ENCODE data around the gene FOS.
"Not testable (repeated sequence)": the region's sequence is repeated elsewhere in the genome, so short reads cannot be mapped to it uniquely, and the experiment has no call there.

Gene FOS

GRCh38 chr14:75278422-75279152 is at the start of gene FOS:
TSS of gene FOS (plus strand) at chr14:75278828. CDS start at chr14:75278983, 155 bp downstream.
- peak; percentile 90 to 91 for DNase-seq

DNA sequence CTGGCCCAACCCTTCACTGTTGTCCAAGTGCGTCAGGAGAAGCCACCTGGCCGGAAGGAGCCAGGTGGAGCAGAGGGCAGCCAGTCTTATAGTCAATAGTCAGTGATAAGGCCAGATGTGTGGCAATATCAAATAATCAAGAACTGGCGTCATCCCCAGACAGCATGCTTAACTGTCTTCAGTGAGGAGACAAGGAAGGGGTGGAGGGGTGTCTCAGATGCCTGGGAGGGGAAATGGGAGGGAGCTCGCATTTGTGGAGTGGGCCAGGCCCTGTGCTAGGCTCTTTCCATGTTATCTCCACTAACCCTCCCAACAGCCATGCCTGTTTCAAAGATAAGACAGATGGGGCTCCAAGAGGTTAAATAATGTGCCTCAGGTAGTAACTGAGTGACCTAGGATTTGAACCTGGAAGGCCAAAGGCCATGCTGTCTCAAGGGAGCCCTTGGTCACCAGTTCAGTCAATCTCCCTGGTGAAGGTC is 48.9 kb upstream of the FOS start:
- no peak for DNase-seq

GRCh38 chr14:75230140-75230792 is 48.4 kb upstream of the FOS start:
- DNase-seq, result no peak

DNA sequence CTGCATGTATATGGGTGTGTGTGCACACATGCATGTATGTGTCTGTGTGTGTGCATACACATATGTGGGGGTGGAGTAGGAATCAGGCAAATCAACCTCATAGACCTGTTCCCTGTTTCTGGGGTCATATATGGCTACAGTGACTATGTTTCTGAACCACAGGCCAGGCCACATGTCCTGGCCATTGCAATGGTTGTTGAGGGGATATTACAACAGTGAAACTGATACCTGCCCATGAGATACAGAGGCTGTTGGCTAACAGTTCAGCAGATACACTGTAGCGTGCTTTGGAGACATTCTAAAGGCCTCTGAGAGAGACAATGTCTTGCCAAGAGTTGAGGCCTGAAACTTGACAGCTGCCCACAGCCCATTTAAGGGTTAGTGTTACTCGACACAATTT is 47.3 kb upstream of the FOS start:
- DNase-seq, result no peak

DNA sequence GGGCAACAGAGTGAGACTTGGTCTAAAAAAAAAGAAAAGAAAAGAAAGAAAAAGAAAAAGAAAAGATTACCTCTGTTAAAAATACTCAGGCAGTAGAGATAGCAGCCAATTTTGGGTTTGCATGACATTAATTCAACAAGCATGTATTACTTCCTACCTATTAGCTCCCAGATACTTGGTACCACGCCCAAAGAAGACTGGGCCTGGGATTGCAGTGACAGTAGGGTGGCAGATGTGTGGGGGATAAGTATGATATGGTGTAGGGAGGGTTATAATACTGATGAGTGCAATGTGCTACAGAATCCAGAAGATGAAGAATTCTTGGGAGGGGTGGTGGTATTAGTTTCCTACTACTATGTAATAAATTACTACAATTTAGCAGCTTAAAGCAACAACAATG is 46.4 kb upstream of the FOS start:
- no peak for DNase-seq

DNA sequence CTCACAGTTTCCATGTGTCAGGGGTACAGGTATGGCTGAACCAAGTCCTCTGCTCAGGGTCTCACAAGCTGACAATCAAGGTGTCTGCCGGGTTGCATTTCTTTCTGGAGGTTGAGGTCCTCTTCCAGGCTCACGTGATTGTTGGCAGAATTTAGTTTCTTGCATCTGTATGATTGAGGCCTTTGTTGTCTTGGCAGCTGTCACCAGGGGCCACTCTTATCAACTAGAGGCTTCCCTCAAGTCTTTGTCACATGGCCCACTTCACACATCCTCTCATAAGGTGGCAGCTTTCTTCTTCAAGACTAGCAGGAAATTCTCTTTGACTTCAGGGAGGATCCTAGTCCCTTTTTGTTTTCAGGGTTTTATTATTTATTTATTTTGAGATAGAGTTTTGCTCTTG is 46.0 kb upstream of the FOS start:
- DNase-seq, result no peak

DNA sequence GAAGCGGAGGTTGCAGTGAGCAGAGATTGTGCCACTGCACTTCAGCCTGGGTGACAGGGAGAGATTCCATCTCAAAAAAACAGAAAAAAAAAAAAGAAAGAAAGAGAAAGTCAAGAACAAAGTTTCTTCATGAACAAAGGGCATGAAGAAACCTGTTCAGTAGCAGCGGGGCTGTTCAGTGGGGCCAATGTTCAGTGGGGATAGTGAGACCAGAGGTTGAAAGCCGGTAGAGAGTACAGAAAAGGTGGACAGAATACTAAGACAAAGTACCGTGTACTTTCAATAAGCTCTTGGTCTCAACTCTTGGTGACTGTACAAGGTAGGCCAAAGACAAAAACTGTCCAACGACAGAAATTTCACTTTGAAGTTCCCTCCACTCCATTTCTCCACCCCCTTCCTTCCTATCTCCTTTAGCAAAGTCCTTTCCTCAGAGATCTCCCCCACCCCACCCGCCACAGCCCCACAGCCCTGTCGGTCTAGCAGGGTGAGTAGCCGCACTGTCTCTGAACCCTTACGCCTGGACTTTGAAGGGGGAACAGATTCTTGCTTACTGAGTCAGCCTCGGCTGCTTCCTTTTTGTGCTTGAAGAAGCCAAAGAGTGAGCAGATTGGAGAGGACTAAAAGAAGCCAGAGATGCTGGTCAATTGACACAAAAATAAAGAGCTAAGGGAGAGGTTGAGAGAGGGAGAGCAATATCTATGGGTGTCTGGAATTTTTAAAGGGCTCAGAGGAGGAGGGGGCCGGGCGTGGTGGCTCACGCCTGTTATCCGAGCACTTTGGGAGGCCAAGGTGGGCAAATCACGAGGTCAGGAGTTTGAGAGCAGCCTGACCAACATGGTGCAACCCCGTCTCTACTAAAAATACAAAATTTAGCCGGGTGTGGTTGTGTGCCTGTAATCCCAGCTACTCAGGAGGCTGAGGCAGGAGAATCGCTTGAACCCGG is 44.2 kb upstream of the FOS start:
- DNase-seq, result peak; percentile 35 to 52

- not testable (repeated sequence) for DNase-seq
Measured at GRCh38 chr14:75235198-75235597, 43.4 kb upstream of the FOS start.

GRCh38 chr14:75236467-75236866 is 42.2 kb upstream of the FOS start:
- DNase-seq, result no peak

DNA sequence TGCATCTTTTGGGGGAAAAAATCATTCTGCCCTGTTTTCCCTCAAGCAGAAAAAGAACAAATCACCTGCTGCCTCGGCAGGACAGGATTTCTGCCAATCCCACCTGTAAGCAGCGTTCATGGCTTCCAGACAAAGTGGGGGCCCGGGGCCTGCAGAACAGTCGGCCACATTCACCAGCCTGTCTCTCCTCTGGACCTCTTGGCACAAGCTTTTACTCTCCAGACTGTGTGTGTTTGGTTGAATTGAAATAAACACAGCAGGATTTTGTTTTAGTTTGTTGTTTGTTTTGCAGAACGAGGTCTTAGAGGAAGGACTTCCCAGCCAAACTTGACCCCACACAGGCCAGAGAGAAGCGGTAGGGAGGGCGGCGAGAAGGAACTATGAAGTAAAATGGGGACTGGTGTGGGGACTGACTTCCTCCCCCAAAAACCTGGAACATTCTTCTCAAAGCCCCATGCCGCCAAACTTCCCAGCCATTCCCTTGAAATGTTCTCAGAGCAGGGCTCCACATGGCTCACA is 41.7 kb upstream of the FOS start:
- DNase-seq, result peak in 1 of 2 donors; percentile 59

DNA sequence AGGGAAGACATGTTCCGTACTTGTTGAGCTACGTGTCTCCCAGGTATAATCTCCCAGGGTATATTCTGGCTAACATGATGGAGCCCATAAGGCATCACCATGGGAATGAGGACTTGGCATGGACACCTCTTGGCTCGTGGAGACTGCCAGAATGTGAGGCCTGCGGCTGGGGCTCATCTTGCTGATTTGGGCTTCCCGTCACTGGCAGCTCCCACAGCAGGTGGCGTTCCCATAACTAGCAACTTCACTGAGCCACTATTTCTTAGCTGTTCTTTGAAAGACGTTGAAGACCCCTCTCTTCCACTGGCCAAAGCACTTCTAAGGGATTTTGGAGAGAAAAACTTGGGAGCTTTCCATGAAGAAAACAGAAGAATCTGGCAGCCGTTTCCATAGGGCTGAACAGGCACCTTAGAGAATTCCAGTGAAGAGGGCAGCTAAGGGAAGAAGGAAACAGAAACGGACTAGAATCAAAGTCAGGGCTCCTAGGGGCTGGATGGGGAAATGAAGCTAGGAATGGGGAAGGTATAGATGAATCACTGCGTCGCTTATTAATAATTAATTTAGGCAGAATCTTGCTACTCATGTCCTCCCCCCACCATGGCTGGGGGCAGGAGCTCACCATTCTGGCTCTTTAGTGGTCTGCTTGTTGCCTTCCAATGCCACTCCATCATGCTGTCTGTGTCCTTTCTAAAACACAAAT is 39.7 kb upstream of the FOS start:
- no peak for DNase-seq

DNA sequence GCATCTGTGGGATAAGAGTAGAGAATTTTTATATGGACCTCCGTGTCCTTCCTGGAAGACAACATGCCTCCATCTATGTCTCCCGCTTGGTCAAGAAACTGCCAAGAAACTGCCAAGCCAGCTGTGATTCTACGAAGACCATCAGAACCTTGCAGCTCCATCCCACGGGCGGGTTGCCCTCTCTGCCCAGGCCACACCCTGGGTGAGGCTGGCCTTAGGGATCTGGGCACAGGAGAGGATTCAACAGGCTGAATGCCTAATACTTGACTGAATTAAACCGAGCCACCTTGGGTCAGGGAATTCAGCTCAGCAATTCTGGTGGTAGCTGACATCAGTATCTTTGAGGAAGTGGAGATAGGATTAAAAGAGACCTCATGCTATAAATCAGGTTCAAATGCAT is 37.8 kb upstream of the FOS start:
- DNase-seq, result no peak

DNA sequence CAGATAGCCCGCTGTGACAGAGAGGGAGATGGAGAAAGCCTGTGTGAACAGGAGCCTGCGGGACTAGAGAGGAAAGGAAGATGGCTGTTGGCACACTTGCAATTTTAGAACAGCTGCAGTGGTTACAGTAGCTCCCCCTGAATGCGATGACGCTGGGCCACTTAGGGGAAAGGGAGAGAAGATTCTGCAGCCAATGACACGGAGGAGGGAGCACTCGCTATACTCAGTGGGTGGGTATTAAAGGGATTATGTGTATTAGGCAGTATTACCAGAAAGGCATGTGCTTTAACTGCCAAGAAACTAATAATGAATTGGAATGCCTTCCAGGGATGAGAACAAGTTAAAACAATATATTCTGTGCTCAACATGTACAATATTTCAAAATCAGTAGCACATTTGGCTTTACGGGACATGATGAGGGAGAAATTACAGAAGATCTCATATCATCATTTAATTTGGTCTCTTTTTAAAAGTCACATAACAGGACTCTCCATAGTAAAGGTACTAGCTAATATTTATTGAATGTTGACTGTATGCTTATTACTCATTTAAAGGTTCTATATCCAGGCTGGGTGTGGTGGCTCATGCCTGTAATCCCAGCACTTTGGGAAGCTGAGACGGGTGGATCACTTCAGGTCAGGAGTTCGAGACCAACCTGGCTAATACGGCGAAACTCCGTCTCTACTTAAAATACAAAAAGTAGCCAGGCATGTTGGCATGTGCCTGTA is 35.9 kb upstream of the FOS start:
- no peak for DNase-seq

DNA sequence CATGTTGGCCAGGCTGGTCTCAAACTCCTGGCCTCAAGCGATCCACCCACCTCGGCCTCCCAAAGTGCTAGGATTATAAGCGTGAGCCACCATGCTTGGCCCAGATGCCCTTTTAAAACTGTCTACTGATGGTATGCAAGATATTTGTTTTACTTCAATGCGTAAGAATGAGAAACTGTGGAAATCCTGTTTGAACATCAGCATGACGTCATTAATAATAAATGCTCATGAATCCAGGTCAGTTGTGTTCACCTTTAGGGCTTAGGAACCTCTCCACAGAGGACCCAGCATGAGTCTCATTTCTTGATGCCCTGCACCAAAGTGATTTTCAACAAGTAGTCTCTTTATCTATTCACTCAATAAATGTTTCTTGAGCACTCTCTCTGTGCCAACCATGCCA is 34.5 kb upstream of the FOS start:
- no peak for DNase-seq

DNA sequence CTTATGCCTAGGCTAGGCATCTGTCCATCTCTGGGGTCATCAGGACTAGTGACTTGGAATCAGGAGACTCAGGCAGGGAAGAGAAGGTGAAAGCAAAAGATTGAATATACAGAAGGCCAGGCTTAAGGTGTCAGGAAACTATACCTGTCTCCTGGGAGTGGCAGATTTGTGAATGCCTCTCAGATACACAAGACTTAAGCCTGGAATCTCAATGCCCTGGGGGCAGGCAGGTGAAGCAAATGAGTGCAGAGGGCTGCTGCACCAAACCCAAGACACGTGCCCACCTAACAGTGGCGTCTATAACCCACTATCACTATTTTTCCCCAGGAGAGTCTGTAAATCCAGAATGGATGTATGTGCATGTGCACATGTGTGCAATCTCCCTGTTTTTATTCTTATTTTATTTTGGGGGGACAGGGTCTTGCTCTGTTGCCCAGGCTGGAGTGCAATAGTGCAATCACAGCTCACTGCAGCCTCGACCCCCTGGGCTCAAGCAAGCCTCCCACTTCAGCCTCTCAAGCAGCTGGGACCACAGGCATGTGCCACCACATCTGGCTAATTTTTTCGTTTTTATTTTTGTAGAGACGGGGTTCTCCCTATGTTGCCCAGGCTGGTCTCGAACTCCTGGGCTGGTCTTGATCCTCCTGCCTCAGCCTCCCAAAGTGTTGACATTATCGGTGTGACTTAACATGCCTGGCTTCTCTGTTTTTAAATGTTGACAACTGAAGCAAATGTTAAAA is 31.9 kb upstream of the FOS start:
- no peak for DNase-seq

DNA sequence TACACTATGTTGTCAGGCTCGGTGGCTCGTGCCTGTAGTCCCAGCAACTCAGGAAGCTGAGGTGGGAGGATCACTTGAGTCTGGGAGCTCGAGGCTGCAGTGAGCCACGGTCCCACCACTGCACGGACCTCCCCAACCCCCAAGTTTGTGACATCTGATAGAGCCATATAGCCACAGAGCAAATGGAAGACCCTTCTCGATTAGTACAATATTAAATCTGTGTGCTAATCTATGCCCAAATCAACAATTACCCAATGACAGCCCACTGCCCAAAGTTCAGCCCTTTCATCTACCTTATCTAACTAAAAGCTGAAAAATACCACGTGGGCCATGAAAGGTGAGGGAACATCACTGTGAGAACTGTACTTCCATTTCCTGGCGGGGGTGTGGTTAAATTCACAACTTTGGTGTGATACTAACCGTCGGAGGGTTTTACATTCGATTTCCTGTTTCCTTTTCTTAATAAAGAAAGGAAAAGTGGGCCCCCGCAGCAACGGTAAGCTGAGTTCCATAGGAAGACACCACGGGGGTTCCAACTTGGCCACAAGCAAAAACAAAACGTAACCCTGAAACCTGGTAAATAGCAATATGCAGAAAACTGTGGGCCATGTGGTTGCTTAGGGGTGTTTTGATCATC is 31.2 kb upstream of the FOS start:
- no peak for DNase-seq

DNA sequence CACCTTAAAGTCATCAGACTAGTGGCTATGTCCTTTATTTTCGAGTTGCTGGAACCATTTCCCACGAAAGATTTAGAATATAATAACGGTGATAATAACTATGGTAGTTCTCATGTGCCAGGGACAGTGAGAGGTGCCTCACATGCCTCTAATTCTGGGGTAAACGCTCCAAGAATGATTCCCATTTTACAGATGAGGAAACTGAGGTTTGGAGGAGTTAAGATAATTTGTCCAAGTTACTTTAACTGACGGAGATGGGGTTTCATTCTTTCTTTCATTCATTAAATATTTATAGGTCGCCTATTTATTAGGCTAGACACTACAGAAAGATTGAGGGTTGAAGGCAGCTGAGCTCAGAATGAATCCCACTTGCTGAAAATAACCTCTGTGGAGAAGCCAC is 30.7 kb upstream of the FOS start:
- DNase-seq, result no peak

GRCh38 chr14:75249251-75249957 is 29.2 kb upstream of the FOS start:
- no peak for DNase-seq

- DNase-seq, result no peak
Measured at GRCh38 chr14:75249958-75250336, 28.7 kb upstream of the FOS start.

DNA sequence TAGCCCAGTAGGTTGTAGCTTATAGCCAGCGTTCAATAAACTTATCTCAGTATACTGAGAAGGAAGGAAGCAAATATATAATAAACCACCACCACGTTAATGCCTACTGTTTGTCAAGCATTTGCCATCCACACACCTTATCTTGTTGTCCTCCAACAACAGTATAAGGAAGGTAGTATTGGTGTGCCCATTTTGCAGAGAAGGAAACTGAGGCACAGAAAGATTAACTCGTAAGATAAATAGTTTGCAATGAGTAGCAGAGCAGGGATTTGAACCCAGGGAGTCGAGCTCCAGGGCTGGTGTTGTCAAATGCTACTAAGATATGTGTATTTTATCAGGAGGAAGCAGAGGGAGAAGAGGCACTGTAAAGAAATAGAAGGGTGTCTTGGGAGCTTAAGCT is 27.8 kb upstream of the FOS start:
- no peak for DNase-seq
